Hippocampal formation (tissue), 2 donors: ENCODE results near the gene LPCAT1.
"Not testable (repeated sequence)": the region's sequence is repeated elsewhere in the genome, so short reads cannot be mapped to it uniquely, and the experiment has no call there.

Experiments used
- DNase-seq, 2 donors: peaks; one replicate each; lab custom pipeline; 2025; lab: John Stamatoyannopoulos, UW

Gene LPCAT1

GRCh38 chr5:1508659-1509290 lies 15.0 kb downstream of the LPCAT1 start:
- no peak for DNase-seq

GRCh38 chr5:1507961-1508658 lies 15.7 kb downstream of the LPCAT1 start:
- no peak for DNase-seq

- no peak for DNase-seq
Measured at GRCh38 chr5:1507457-1507856, 16.3 kb downstream of the LPCAT1 start.

- no peak for DNase-seq
Measured at GRCh38 chr5:1507014-1507375, 16.8 kb downstream of the LPCAT1 start.

- no peak for DNase-seq
Measured at GRCh38 chr5:1506242-1507013, 17.3 kb downstream of the LPCAT1 start.

- DNase-seq: no peak
Measured at GRCh38 chr5:1505506-1506241, 18.1 kb downstream of the LPCAT1 start.

- DNase-seq: not testable (repeated sequence)
Measured at GRCh38 chr5:1505089-1505488, 18.7 kb downstream of the LPCAT1 start.

GRCh38 chr5:1504617-1505016 lies 19.1 kb downstream of the LPCAT1 start:
- DNase-seq: no peak

GRCh38 chr5:1504069-1504595 lies 19.6 kb downstream of the LPCAT1 start:
- DNase-seq: no peak

GRCh38 chr5:1503241-1504068 lies 20.3 kb downstream of the LPCAT1 start:
- peak in 1 of 2 donors; percentile 25 for DNase-seq

- no peak for DNase-seq
Measured at GRCh38 chr5:1502737-1503120, 21.0 kb downstream of the LPCAT1 start.

- DNase-seq: no peak
Measured at GRCh38 chr5:1502046-1502736, 21.6 kb downstream of the LPCAT1 start.

- no peak for DNase-seq
Measured at GRCh38 chr5:1501372-1502045, 22.3 kb downstream of the LPCAT1 start.

- DNase-seq: peak in 1 of 2 donors; percentile 35
Measured at GRCh38 chr5:1500411-1501091, 23.2 kb downstream of the LPCAT1 start.

- no peak for DNase-seq
Measured at GRCh38 chr5:1499851-1500250, 23.9 kb downstream of the LPCAT1 start.

- DNase-seq: no peak
Measured at GRCh38 chr5:1498623-1499416, 24.9 kb downstream of the LPCAT1 start.

GRCh38 chr5:1497795-1498622 lies 25.8 kb downstream of the LPCAT1 start:
- peak in 1 of 2 donors; percentile 41 for DNase-seq
